GM19240 (cell line): ENCODE results near the gene TACR1.
"Not testable (repeated sequence)": the region's sequence is repeated elsewhere in the genome, so short reads cannot be mapped to it uniquely, and the experiment has no call there.

ENCODE experiments used
- DNase-seq: peaks from one replicate; pipeline ENCODE4 v3.0.0; 2011; ENCODE audit warnings: low spot score; ENCODE audit not compliant: insufficient read length

The TACR1 gene

DNA sequence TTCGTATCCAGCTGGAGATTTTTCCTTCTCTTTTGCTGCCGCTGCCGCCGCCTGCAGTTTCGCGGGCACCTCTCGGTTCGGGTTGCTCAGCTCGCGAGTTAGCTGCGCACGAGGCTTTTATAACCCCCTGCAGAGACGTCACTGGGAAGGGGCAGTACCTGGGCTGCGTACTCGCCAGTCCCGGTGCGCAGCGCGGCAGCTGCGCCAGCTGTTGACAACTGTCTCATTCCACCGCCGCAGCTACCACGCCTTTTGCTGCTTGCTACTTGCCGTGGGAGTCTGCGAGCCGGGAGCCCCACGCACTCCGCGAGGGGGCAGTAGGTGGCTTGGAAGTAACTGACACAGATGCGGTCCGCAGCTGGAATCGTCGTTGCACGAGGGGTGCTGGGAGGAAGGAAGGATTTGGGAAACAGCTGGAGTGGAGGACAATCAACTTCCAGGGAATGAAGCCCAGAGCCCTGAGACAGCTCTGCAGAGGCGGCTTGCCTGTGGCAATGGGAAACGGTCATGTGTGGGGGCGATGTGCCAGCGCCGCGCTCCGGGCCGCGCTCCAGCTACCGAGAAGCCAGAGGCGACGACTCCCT, at the start of gene TACR1:
TSS of gene TACR1 (minus strand) at position 93 of the 584 bp plus-strand sequence. CDS start 586 bp downstream, outside the sequence.
- DNase-seq, result peak; percentile 10

DNA sequence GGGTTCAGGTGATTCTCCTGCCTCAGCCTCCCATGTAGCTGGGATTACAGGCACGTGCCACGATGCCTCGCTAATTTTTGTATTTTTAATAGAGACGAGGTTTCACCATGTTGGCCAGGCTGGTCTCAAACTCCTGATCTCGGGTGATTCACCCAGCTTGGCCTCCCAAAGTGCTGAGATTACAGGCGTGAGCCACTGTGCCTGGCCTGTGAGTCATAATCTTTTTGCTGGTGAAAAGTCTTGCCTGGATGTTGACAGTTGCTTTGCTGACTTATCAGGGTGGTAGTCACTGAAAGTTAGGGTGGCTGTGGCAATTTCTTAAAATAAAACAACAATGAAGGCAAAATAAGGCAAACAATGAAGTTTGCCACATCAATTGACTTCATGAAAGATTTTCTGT, 49.3 kb upstream of the TACR1 start:
- not testable (repeated sequence) for DNase-seq

DNA sequence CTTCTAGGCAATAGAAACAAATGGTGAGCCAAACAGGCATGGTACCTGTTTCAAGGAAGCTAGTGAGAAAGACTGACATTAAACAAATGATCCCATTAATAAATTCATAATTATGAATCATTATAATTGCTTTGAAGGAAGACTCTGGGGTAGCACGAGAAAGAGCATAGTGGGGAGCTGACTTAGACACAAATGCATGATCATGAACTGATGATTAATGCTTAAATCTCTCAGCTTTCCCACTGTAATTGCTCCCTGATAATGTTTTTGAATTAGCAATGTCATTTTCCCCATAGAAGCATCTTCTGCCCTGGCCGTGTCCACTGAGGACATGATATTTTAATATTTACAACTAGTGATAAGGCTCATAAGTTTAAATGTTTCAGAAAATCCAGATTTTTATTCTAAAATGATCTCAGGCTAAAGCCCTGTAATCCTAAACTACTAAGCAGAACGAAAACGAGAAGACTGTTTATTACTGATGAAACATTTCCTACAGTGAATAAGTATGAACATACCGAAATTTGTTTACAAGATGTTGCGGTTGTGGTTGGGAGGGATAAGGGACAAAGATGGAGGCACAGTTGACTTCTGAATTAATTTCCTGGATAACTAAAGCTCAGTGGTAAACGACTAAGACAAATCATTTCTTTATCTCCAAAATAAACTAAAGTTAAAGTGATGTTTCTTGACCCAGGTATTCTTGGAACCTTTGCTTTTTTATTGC, 47.3 kb upstream of the TACR1 start:
- no peak for DNase-seq

DNA sequence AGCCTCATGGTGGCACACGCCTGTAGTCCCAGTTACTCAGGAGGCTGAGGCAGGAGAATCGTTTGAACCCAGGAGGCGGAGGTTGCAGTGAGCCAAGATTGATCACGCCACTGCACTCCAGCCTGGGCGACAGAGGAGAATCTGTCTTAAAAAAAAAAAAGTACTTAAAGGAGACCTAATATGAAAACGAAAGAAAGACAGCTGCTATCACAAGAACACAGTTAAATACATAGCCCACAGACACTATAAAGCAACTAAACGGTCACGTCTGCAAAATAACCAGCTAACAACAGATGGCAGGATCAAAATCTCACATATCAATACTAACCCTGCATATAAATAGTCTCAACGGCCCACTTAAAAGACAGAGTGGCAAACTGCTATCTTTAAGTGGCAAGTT, 43.9 kb upstream of the TACR1 start:
- no peak for DNase-seq

DNA sequence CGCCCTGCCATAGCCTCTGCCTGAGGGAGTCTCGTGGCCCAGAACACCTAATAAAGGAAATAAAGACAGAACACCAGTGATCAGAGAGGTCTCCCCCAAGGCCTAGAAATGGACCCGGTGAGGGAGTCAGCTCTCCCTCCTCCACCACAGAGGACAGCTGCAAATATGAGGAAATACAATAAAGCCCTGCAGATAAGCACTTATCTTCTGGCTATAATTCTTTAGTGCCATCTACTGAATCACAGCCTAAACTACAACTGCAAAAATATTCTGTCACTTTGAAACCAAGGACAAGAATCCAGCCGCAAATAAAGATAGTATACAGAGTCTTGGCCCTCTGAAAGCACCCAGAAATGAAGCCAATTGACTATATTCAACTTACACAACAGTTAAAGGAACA, 42.4 kb upstream of the TACR1 start:
- DNase-seq, result no peak

DNA sequence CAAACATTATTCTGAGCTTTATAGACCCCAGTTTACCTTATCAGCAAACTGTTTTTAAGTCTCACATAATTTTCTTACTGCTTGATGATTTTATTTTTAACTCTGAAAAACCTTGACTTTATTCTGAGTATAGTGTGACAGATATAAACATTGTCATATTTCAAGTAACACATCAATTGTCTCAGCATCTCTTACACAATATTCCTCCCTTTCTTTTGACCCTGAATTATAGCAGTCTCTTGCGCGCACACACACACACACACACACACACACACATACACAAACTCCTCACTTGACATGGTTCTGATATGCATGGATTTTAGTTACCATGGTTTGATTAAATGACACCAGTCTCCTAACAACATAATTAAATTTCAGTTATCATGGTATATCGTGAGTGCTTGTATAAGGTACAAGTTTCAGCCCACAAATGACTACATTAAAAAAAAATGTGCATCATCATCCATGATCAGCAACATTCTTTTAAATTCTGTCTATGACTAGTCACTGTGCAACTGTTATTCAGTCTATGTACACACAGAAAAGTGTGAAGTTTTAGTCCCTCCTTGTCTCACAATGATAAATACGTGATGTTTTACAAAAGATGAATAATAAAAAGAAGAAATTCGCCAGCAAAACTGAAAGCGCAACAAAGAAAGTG, 39.5 kb upstream of the TACR1 start:
- no peak for DNase-seq

DNA sequence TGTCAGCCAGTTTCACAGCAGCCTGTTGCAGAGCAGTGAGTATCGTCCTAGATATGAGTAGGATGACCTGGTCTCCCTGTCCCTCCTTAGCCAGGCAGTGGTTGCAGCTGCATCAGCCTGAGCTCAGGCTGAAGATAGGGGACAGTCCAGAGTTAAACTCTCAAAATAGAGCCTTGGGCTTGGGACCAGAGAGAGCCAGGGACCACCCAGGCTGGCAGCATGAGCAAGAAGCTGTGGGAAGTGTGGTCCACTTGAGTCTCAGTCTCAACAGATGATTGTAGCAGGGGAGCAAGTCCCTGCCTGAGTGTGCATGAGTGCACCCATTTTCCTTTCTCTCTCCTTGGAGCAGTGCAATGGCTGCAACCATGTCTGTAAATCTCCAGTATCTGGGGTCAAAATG, 38.0 kb upstream of the TACR1 start:
- no peak for DNase-seq

GRCh38 chr2:75233965-75234364, 34.6 kb upstream of the TACR1 start:
- no peak for DNase-seq

DNA sequence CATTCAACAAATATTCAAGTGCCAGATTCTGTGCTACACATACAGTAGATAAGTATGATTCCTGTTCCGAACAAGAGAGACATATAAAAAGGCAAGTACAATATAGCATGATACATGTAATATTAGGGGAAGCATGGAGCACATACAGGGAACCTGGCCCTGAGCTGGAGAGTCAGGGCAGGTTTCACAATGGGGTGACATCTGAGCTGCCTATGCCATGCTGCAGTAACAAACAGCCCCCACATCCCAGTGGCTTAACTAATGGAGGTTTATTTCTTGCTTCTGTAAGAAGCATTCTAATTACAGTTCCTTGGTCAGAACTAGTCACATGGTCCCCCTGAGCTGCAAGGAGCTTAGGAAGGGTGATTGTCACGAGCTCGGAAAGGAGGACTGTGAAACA, 27.3 kb upstream of the TACR1 start:
- DNase-seq, result no peak

DNA sequence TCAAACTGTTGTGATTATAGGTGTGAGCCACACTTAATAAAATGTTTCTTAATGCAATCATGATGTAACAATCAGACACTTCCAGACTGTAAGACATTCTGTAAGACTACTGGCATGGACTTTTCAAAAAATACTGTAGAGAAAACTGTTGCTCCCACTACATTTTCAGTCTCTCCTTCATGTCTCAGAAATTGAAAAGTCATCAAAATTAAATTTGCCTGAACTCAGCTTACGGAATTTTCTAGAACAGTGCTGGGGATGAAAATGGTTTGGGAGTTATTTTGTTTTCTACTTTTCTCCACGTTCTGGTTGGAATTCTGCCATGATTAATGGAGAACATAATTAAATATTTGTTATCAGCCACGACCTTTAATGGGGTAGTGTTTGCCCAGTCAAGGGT, 26.8 kb upstream of the TACR1 start:
- DNase-seq, result no peak

GRCh38 chr2:75224636-75225094, 25.3 kb upstream of the TACR1 start:
- DNase-seq, result no peak

DNA sequence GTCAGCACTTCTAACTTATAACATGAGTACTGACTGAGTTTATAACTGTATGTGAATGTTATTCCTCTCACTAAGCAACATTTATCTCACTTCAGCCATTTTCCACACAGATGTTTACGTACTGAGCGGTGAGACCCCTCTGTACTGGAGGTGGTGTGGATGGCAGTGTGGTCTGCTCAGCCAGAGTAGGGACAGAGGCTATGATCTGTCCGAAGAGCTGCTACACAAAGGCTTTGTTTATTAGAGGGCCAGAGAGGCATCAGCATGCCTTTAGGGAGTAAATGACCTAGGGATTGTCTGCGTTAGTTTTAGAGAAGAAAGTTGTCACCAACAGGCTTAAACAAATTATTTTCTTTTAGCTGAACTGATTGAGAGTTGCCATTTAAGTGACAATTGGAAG, 23.2 kb upstream of the TACR1 start:
- no peak for DNase-seq

DNA sequence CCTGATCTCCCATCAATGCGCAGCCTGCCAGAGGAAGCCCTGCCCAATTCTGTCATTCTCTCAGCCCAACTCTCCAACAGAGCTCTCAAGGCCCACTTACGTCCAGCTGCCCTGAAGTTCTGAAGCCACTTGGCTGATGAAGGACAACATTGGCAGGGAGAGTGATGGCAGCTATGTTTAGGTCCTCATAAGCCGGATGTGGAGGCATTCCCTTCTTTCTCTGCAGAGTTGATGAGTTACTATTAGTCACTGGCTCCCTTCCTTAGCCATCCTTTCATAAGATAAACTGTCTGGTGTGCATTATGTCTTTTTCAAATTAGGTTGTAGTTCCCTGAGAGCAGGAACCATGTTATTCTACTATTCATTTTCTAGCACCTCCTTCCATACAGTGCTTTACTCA, 22.5 kb upstream of the TACR1 start:
- DNase-seq, result no peak

- not testable (repeated sequence) for DNase-seq
Observed at GRCh38 chr2:75219213-75219612, 19.9 kb upstream of the TACR1 start.

GRCh38 chr2:75211266-75211770, 12.0 kb upstream of the TACR1 start:
- no peak for DNase-seq

GRCh38 chr2:75210409-75210808, 11.1 kb upstream of the TACR1 start:
- no peak for DNase-seq

DNA sequence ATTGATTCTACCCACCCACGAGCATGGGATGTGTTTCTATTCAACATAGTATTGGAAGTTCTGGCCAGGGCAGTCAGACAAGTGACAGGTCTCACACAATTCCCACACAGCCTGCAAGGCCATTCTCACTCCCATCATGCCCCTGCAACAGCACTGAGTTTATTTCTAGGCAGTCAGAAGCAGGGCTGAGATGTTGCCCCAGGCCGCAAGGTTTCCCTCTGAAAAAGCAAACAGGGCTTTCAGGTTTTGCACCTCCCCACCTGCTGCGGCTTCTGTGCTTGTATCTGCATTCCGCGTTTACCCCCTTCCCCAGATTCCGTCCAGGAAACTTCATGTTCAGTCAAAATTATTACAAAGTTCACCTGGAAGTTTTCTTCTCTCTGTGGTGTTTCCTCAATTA, 9.4 kb upstream of the TACR1 start:
- DNase-seq, result no peak

GRCh38 chr2:75204833-75205232, 5.5 kb upstream of the TACR1 start:
- no peak for DNase-seq

- DNase-seq, result no peak
Observed at GRCh38 chr2:75202359-75202758, 3.0 kb upstream of the TACR1 start.

- DNase-seq, result no peak
Observed at GRCh38 chr2:75200140-75201096, 1.1 kb upstream of the TACR1 start.

DNA sequence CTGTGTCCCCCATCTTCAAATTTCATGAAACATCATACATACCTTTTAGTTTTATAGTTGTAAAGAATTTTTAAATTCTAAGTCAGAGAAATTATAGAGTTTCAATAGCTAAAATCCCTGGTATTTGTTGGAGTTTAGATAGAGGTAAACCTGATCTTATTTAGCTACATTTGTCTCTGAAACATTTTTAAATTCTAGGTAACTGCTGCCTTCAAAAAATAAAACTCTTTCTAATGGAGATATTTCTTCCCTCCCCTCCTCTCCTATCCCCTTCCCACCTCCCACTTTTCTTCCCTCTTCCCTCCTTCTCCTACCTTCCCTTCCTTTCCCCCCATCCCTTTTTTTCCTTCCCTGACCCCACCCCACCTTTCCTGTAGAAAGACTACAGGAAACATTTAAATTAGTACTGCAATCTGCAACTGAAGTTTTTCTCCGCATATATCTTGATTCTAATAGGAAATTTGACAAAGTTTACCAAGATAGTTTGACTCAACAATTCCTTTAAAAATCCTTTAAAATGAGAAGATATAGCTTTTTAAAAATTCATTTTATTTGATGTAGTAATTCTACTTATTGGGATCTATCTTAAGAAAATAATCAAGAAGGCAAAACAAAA, 4.1 kb downstream of the TACR1 start:
- no peak for DNase-seq
